Ishikawa (cell line): ENCODE results near the gene CDT1.
A peak's percentile ranks its signal among the peaks of the same experiment; 100 is the strongest.

Source experiments
- CEBPB ChIP-seq: IDR thresholded peaks from 2 replicates; pipeline ENCODE4 v1.6.1; 2012
- CREB1 ChIP-seq: IDR thresholded peaks from 2 replicates; pipeline ENCODE4 v1.6.1; 2012; ENCODE audit warnings: low read depth
- EGR1 ChIP-seq: IDR thresholded peaks from 2 replicates; pipeline ENCODE4 v1.6.1; 2012
- EP300 ChIP-seq: IDR thresholded peaks from 2 replicates; pipeline ENCODE4 v1.6.1; 2012; ENCODE audit warnings: borderline replicate concordance
- FOXM1 ChIP-seq: IDR thresholded peaks from 2 replicates; pipeline ENCODE4 v1.6.1; 2012; ENCODE audit warnings: low read depth, borderline replicate concordance
- NFIC ChIP-seq: IDR thresholded peaks from 2 replicates; pipeline ENCODE4 v1.6.1; 2012
- RAD21 ChIP-seq: IDR thresholded peaks from 2 replicates; pipeline ENCODE4 v1.6.1; 2012; ENCODE audit warnings: low read depth
- TAF1 ChIP-seq: IDR thresholded peaks from 2 replicates; pipeline ENCODE4 v1.6.1; 2012; ENCODE audit warnings: low read depth, mild to moderate bottlenecking
- TCF12 ChIP-seq: IDR thresholded peaks from 2 replicates; pipeline ENCODE4 v1.6.1; 2012; ENCODE audit warnings: low read depth
- TEAD4 ChIP-seq: IDR thresholded peaks from 2 replicates; pipeline ENCODE4 v1.6.1; 2012
- YY1 ChIP-seq: IDR thresholded peaks from 2 replicates; pipeline ENCODE4 v1.6.1; 2012; ENCODE audit warnings: low read depth
- ZBTB7A ChIP-seq: IDR thresholded peaks from 2 replicates; pipeline ENCODE4 v1.6.1; 2012; ENCODE audit warnings: low read depth
- TF ChIP-seq, protein P1 (sequence below): IDR thresholded peaks from 2 replicates; pipeline ENCODE4 v1.6.1; 2012
- TF ChIP-seq, protein P2 (sequence below): IDR thresholded peaks from 2 replicates; pipeline ENCODE4 v1.6.1; 2012
- TF ChIP-seq, protein P3 (sequence below): IDR thresholded peaks from 2 replicates; pipeline ENCODE4 v1.6.1; 2012; ENCODE audit warnings: low read depth, mild to moderate bottlenecking

CDT1 gene

DNA sequence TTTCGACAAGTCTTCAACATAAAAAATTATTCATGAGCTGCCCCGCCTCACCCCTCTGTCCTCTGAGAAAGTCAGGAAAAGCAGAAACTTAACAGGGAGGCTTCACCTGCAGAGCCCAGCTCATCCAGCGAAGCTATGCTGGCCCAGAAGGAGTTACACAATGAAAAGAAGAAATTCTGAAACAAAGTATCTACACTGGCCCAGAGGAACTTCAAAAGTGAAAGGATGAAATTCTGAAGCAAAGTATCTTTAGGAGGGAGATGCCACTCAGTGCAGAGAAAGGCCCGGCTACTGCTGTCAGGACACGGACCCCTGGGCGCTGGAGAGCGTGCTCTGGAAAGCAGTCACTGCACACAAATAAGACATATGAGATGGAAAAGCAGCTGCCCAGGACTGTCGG is 51.6 kb downstream of the CDT1 start:
- TF ChIP-seq EGR1 (no peak), ZBTB7A (no peak), EP300 (no peak), TEAD4 (no peak), RAD21 (no peak), TCF12 (no peak), NFIC (no peak), CEBPB (no peak), TAF1 (no peak), YY1 (no peak), FOXM1 (no peak), CREB1 (no peak)
- TF ChIP-seq, protein P1, sequence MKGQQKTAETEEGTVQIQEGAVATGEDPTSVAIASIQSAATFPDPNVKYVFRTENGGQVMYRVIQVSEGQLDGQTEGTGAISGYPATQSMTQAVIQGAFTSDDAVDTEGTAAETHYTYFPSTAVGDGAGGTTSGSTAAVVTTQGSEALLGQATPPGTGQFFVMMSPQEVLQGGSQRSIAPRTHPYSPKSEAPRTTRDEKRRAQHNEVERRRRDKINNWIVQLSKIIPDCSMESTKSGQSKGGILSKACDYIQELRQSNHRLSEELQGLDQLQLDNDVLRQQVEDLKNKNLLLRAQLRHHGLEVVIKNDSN, result no peak
- TF ChIP-seq, protein P2, sequence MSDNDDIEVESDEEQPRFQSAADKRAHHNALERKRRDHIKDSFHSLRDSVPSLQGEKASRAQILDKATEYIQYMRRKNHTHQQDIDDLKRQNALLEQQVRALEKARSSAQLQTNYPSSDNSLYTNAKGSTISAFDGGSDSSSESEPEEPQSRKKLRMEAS, result no peak
- TF ChIP-seq, protein P3, sequence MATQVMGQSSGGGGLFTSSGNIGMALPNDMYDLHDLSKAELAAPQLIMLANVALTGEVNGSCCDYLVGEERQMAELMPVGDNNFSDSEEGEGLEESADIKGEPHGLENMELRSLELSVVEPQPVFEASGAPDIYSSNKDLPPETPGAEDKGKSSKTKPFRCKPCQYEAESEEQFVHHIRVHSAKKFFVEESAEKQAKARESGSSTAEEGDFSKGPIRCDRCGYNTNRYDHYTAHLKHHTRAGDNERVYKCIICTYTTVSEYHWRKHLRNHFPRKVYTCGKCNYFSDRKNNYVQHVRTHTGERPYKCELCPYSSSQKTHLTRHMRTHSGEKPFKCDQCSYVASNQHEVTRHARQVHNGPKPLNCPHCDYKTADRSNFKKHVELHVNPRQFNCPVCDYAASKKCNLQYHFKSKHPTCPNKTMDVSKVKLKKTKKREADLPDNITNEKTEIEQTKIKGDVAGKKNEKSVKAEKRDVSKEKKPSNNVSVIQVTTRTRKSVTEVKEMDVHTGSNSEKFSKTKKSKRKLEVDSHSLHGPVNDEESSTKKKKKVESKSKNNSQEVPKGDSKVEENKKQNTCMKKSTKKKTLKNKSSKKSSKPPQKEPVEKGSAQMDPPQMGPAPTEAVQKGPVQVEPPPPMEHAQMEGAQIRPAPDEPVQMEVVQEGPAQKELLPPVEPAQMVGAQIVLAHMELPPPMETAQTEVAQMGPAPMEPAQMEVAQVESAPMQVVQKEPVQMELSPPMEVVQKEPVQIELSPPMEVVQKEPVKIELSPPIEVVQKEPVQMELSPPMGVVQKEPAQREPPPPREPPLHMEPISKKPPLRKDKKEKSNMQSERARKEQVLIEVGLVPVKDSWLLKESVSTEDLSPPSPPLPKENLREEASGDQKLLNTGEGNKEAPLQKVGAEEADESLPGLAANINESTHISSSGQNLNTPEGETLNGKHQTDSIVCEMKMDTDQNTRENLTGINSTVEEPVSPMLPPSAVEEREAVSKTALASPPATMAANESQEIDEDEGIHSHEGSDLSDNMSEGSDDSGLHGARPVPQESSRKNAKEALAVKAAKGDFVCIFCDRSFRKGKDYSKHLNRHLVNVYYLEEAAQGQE, result no peak

DNA sequence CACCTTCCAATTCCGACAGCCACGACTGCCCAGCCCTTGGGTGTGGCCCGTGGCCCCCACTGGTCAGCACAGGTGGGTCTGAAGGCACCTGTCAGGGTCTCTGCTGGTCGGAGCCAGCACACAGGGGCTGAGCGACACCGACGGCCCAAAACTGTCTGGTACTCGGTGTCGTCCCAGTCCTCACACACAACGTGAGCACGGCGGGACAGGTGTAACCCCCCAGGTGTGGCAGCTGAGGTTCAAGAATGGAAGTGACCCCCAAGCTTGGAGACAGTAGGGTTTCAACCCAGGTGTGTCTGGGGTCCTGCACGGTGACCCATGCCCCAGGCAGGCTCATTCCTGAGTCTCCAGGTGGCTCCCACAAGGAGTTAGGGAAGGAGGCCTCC is 52.1 kb downstream of the CDT1 start:
- TF ChIP-seq ZBTB7A (no peak), CREB1 (no peak), TAF1 (no peak)
- TF ChIP-seq, protein P3, result no peak

DNA sequence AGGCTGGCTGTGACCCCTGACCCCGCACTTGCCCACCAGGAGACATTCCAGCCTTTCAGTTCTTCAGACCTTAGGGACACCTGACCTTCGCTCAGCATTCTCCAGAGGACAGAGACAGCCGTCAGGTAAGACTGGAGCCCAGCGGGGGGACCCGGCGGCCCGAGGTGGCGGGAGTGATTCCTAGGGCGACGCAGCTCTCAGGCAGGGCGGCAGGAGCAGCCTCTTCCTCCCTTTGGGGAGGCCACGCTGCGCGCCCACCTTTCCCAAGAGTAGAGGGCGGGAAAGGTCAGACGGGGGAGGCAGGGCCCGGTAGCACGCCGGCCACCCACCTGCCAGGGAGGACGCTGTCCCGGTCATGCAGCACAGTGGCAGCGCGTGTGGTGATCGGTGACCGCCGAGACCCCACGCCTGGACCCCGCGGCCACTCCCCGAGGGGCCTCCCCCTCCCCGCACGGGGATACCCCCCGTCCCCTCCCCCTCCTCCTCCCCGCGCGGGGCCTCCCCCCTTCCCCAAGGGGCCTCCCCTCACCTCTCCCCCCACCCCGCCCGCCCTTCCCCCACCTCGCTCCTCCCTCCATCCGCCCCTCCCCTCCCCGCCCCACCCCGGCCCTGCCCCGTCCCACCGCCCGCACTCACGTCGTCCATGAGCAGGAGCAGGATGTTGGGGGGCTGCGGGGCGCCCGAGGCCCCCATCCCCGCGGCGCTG is 52.7 kb downstream of the CDT1 start:
- TF ChIP-seq, protein P3, result no peak
- no peak for TF ChIP-seq TCF12

DNA sequence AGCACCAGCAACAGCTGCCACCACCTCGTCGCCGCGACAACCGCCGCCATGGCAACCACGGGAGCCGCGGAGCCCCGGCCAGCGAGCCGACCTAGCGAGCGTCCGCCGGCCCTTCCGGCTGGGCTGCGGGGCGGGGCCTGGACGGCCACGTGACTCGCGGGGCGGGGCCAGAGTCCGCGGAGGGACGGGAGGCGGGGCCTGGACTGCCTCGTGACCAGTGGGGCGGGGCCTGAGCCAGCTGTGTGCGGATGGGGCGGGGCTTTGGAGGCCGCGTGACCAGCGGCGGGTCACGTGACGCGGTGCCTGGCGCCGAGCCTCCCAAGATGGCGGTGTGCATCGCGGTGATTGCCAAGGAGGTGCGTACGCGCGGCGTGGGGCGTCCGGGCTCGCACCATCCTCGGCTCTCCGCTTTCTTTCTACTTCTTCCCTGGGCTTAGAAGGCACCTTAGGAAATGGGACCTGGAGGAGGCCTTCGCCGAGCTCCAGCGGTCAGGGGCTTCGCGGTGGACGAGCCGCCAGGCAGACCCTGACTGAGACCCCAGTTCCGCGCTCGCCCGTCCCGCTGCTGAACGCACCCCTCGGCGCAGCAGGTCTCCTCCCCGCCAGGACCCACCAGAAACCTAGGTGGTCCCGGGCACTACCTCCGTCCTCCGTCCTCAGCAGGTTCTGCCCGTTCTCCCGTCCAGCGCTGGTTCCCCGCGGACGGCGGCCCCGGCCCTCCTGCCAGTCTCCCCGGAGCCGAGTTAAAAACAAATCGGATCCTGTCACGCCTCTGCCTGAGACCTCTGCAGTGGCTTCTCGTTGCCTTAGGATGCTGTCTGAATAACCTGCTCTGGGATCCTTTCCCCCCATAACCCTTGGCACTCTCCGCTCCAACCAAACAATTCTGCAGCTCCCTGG is 53.5 kb downstream of the CDT1 start, which contains the start of the genes GALNS and TRAPPC2L:
TSS of gene GALNS (minus strand) at position 120 of the 900 bp plus-strand sequence. CDS start at position 50, 70 bp downstream.
TSS of gene TRAPPC2L (plus strand) at position 300 of the 900 bp plus-strand sequence. CDS start at position 324, 24 bp downstream.
- peak; percentile 98 for TF ChIP-seq YY1
- TF ChIP-seq, protein P1, result peak; percentile 99
- TF ChIP-seq TAF1, result peak; percentile 98
- peak; percentile 88 for TF ChIP-seq NFIC
- TF ChIP-seq, protein P2, result peak; percentile 86
- TF ChIP-seq ZBTB7A, result peak; percentile 62
- no peak for TF ChIP-seq RAD21
- TF ChIP-seq TEAD4, result no peak
- TF ChIP-seq EGR1, result no peak
- 0 out of 2 replicates have a peak, but pooled peaks have one; percentile 22 for TF ChIP-seq TCF12
- no peak for TF ChIP-seq CEBPB
- TF ChIP-seq EP300, result 0 out of 2 replicates have a peak, but pooled peaks have one; percentile 12
